HEK293 (cell line): Measurements from ENCODE around the gene ZNF221.

Experiments used
- ATF2 ChIP-seq: fragments of 450-650 bp; formaldehyde crosslinking; IDR thresholded peaks from 2 replicates; pipeline ENCODE4 v1.5.1; 2016; ENCODE audit warnings: missing biosample characterization, missing genetic modification characterization, low read depth
- CTCF ChIP-seq: fragments of 450-650 bp; formaldehyde crosslinking; IDR thresholded peaks from 2 replicates; pipeline ENCODE4 v1.5.1; 2016; ENCODE audit warnings: missing biosample characterization, missing genetic modification characterization
- GLIS1 ChIP-seq: fragments of 450-650 bp; formaldehyde crosslinking; IDR thresholded peaks from 2 replicates; pipeline ENCODE4 v1.5.1; 2016; ENCODE audit warnings: missing biosample characterization, missing genetic modification characterization
- HOXD13 ChIP-seq: sonication (generic); formaldehyde crosslinking; IDR thresholded peaks from 2 replicates; pipeline ENCODE4 v1.8.0; 2022; ENCODE audit warnings: missing genetic modification reagents, borderline replicate concordance
- MEIS1 ChIP-seq: sonication (generic); formaldehyde crosslinking; IDR thresholded peaks from 2 replicates; pipeline ENCODE4 v1.8.1; 2022; ENCODE audit warnings: missing genetic modification reagents, mild to moderate bottlenecking, borderline replicate concordance
- MZF1 ChIP-seq: fragments of 450-650 bp; formaldehyde crosslinking; IDR thresholded peaks from 2 replicates; pipeline ENCODE4 v1.5.1; 2017; ENCODE audit warnings: missing biosample characterization, missing genetic modification characterization, borderline replicate concordance
- OVOL3 ChIP-seq: fragments of 450-650 bp; formaldehyde crosslinking; IDR thresholded peaks from 2 replicates; pipeline ENCODE4 v1.5.1; 2016; ENCODE audit warnings: missing biosample characterization, missing genetic modification characterization
- PBX3 ChIP-seq: sonication (generic); formaldehyde crosslinking; IDR thresholded peaks from 2 replicates; pipeline ENCODE4 v1.8.1; 2022; ENCODE audit warnings: mild to moderate bottlenecking, moderate library complexity, missing genetic modification reagents
- SCRT1 ChIP-seq: fragments of 450-650 bp; formaldehyde crosslinking; IDR thresholded peaks from 2 replicates; pipeline ENCODE4 v1.5.1; 2016; ENCODE audit warnings: missing biosample characterization, missing genetic modification characterization, borderline replicate concordance
- SCRT2 ChIP-seq: fragments of 450-650 bp; formaldehyde crosslinking; IDR thresholded peaks from 2 replicates; pipeline ENCODE4 v1.5.1; 2016; ENCODE audit warnings: missing biosample characterization, missing genetic modification characterization
- SP3 ChIP-seq: fragments of 450-650 bp; formaldehyde crosslinking; IDR thresholded peaks from 2 replicates; pipeline ENCODE4 v1.5.1; 2016; ENCODE audit warnings: missing biosample characterization, missing genetic modification characterization
- TRIM28 ChIP-seq: IDR thresholded peaks from 2 replicates; pipeline ENCODE4 v1.6.1; 2011; ENCODE audit warnings: low read length, control low read depth, borderline replicate concordance
- ZBTB11 ChIP-seq: fragments of 450-650 bp; formaldehyde crosslinking; conservative IDR thresholded peaks from 2 replicates; pipeline ENCODE4 v1.5.1; 2016; ENCODE audit warnings: low read depth, missing biosample characterization, missing genetic modification characterization
- ZNF112 ChIP-seq: fragments of 450-650 bp; formaldehyde crosslinking; IDR thresholded peaks from 2 replicates; pipeline ENCODE4 v1.5.0; 2017; ENCODE audit warnings: missing biosample characterization, missing genetic modification characterization
- ZNF239 ChIP-seq: fragments of 450-650 bp; formaldehyde crosslinking; IDR thresholded peaks from 2 replicates; pipeline ENCODE4 v1.5.1; 2016; ENCODE audit warnings: missing biosample characterization, missing genetic modification characterization
- ZNF24 ChIP-seq: fragments of 450-650 bp; formaldehyde crosslinking; IDR thresholded peaks from 2 replicates; pipeline ENCODE4 v1.5.1; 2016; ENCODE audit warnings: missing biosample characterization, missing genetic modification characterization
- ZNF26 ChIP-seq: fragments of 450-650 bp; formaldehyde crosslinking; IDR thresholded peaks from 2 replicates; pipeline ENCODE4 v1.5.1; 2016; ENCODE audit warnings: missing biosample characterization, missing genetic modification characterization
- ZNF324 ChIP-seq: fragments of 450-650 bp; formaldehyde crosslinking; IDR thresholded peaks from 2 replicates; pipeline ENCODE4 v1.5.1; 2016; ENCODE audit warnings: missing biosample characterization, missing genetic modification characterization
- ZNF354C ChIP-seq: fragments of 450-650 bp; formaldehyde crosslinking; IDR thresholded peaks from 2 replicates; pipeline ENCODE4 v1.5.1; 2016; ENCODE audit warnings: missing biosample characterization, missing genetic modification characterization, low read depth, borderline replicate concordance
- ZNF366 ChIP-seq: fragments of 450-650 bp; formaldehyde crosslinking; conservative IDR thresholded peaks from 2 replicates; pipeline ENCODE4 v1.5.1; 2016; ENCODE audit warnings: missing biosample characterization, missing genetic modification characterization
- ZNF423 ChIP-seq: fragments of 450-650 bp; formaldehyde crosslinking; IDR thresholded peaks from 2 replicates; pipeline ENCODE4 v1.5.1; 2016; ENCODE audit warnings: missing biosample characterization, missing genetic modification characterization
- ZNF501 ChIP-seq: fragments of 450-650 bp; formaldehyde crosslinking; IDR thresholded peaks from 2 replicates; pipeline ENCODE4 v1.5.1; 2016; ENCODE audit warnings: missing biosample characterization, missing genetic modification characterization
- ZNF510 ChIP-seq: fragments of 450-650 bp; formaldehyde crosslinking; IDR thresholded peaks from 2 replicates; pipeline ENCODE4 v1.5.1; 2018; ENCODE audit warnings: mild to moderate bottlenecking, missing genetic modification characterization, missing biosample characterization; ENCODE audit not compliant: insufficient replicate concordance
- ZNF544 ChIP-seq: fragments of 450-650 bp; formaldehyde crosslinking; IDR thresholded peaks from 2 replicates; pipeline ENCODE4 v1.5.0; 2017; ENCODE audit warnings: missing biosample characterization, missing genetic modification characterization
- ZNF549 ChIP-seq: fragments of 450-650 bp; IDR thresholded peaks from 2 replicates; pipeline ENCODE4 v1.5.1; 2018; ENCODE audit warnings: missing biosample characterization, missing genetic modification characterization, mild to moderate bottlenecking, inconsistent platforms, moderate library complexity
- ZNF571 ChIP-seq: fragments of 450-650 bp; formaldehyde crosslinking; IDR thresholded peaks from 2 replicates; pipeline ENCODE4 v1.5.0; 2017; ENCODE audit warnings: missing biosample characterization, missing genetic modification characterization
- ZNF596 ChIP-seq: fragments of 450-650 bp; IDR thresholded peaks from 2 replicates; pipeline ENCODE4 v1.5.0; 2018; ENCODE audit warnings: missing biosample characterization, mild to moderate bottlenecking, missing genetic modification characterization, moderate library complexity
- ZNF600 ChIP-seq: fragments of 450-650 bp; formaldehyde crosslinking; IDR thresholded peaks from 2 replicates; pipeline ENCODE4 v1.5.1; 2016; ENCODE audit warnings: missing biosample characterization, missing genetic modification characterization
- ZNF629 ChIP-seq: fragments of 450-650 bp; formaldehyde crosslinking; IDR thresholded peaks from 2 replicates; pipeline ENCODE4 v1.5.1; 2017; ENCODE audit warnings: missing biosample characterization, missing genetic modification characterization
- TF ChIP-seq, protein P1 (sequence below): fragments of 450-650 bp; formaldehyde crosslinking; optimal IDR thresholded peaks from 2 replicates; pipeline ENCODE3; 2016; ENCODE audit warnings: missing biosample characterization, mild to moderate bottlenecking, missing genetic modification characterization

ZNF221 gene

DNA sequence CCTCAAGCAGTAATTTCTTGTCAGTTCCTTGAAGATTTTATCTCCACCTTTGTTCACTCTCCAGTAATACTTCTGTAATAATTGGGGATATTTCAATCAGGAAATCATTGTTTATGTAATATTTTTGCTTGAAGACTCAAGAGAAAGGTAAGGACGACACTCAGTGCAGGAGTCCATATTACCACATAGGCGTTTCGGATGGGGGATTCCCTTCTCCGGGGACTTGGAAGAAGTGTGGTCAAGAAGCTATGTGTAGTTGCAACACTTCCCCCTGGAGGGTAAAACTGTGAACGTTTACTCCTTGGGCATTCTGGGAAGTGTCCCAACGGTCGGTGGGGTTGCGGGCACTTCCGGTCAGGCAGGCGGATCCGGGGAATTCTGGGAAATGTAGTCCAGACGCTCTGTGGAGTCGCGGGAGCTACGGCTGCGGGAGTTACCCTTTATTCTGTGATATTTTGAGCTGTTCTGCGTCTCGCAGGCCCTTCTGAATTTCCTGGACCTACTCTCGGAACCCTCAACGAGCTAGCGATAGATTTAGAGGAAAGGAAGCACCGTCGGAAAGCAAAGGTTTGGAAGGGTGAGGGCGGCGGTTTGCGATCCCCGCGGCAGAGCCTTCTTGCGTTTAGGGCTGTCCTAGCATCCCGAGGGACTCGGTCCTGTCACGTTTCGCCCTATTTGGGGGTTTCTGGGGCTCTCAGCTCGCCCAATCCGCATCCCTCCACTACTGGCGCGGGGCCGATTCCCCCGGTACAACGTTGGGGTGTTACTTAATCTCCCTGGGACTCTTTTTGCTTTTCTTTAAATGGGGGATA lies at the start of gene ZNF221 (continued):
- TF ChIP-seq ZNF501 (tag by site-specific recombination) (peak; percentile 85), ZNF629 (tag by site-specific recombination) (peak; percentile 82), ZNF26 (tag by site-specific recombination) (no peak), ZBTB11 (tag by site-specific recombination) (peak; percentile 98), ZNF596 (tag by site-specific recombination) (no peak), ATF2 (no peak), MZF1 (tag by site-specific recombination) (peak; percentile 100), ZNF600 (tag by site-specific recombination) (peak; percentile 78), SCRT1 (tag by site-specific recombination) (0 out of 2 replicates have a peak, but pooled peaks have one; percentile 26), CTCF (tag by site-specific recombination) (peak; percentile 98), GLIS1 (tag by site-specific recombination) (peak; percentile 92), ZNF510 (tag by site-specific recombination) (peak; percentile 23), ZNF324 (tag by site-specific recombination) (peak; percentile 98), ZNF366 (tag by site-specific recombination) (peak; percentile 85), ZNF423 (tag by site-specific recombination) (no peak), ZNF24 (peak; percentile 97), SP3 (tag by site-specific recombination) (peak; percentile 88), ZNF571 (no peak), TRIM28 (peak; percentile 69), HOXD13 (no peak), PBX3 (CRISPR knock-in tag) (no peak), ZNF112 (no peak), MEIS1 (CRISPR knock-in tag) (no peak), ZNF544 (no peak), OVOL3 (tag by site-specific recombination) (peak; percentile 66), ZNF239 (peak; percentile 66; the same call in 1 of the 2 replicates), SCRT2 (tag by site-specific recombination) (peak; percentile 61; the same call in 1 of the 2 replicates), ZNF354C (tag by site-specific recombination) (no peak), ZNF549 (no peak; the same call in 1 of the 2 replicates)
- TF ChIP-seq, protein P1, sequence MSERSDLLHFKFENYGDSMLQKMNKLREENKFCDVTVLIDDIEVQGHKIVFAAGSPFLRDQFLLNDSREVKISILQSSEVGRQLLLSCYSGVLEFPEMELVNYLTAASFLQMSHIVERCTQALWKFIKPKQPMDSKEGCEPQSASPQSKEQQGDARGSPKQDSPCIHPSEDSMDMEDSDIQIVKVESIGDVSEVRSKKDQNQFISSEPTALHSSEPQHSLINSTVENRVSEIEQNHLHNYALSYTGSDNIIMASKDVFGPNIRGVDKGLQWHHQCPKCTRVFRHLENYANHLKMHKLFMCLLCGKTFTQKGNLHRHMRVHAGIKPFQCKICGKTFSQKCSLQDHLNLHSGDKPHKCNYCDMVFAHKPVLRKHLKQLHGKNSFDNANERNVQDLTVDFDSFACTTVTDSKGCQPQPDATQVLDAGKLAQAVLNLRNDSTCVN (tag by site-specific recombination): peak; percentile 53
